Endothelial cell of umbilical vein (primary cell): ENCODE measurements around the gene CRABP1. TPM values are rescaled to one million over a fixed set of nuclear protein-coding genes. Genes with fewer than 3 reads are reported as not detected.

Source experiments
- BruUV-seq: library from RNA; stranded (reverse); fragments of 400-500 nt; replicated peaks from 2 replicates; lab custom pipeline; 2021; lab: Mats Ljungman, UMichigan
- CTCF ChIA-PET: fragments of 300-600, 350-600 bp; sonication (Branson Sonifier 250); formaldehyde crosslinking; loops from one replicate; lab custom pipeline; 2021; ENCODE audit warnings: antibody characterized with exemption, inconsistent platforms; lab: Charles Lee
- POLR2A ChIA-PET: fragments of 300-600, 350-600 bp; sonication (Branson Sonifier 250); formaldehyde crosslinking; loops from one replicate; lab custom pipeline; 2021; ENCODE audit warnings: antibody characterized with exemption, inconsistent platforms; lab: Charles Lee
- DNase-seq: peaks from one replicate; pipeline ENCODE4 v3.0.0-alpha.2; 2011; ENCODE audit warnings: low read depth, low spot score
- FAIRE-seq: peaks from 2 replicates; lab custom pipeline; 2011; peaks lifted over from hg19 to GRCh38; lab: Jason Lieb, UNC
- H2AFZ ChIP-seq: 2 replicates; pipeline ENCODE4 v1.6.0; 2012; ENCODE audit warnings: low read depth, low read length, control low read depth, inconsistent platforms
- H3K27ac ChIP-seq: 2 replicates; pipeline ENCODE4 v1.5.1; 2011; ENCODE audit warnings: low read depth, mild to moderate bottlenecking, control low read depth, low read length, moderate library complexity; ENCODE audit not compliant: insufficient read depth
- H3K27me3 ChIP-seq, 2 experiments: 2 replicates each; pipeline versions ENCODE4 v1.6.0 to v1.6.1; 2011; ENCODE audit warnings: low read length in 2 of 2, mixed read lengths in 1 of 2; ENCODE audit not compliant: control insufficient read depth in 2 of 2, insufficient read depth in 2 of 2
- H3K36me3 ChIP-seq, 2 experiments: 2 replicates in 1 of 2; 3 replicates in 1 of 2; pipeline ENCODE4 v1.5.1; 2011; ENCODE audit warnings: low read length in 2 of 2, mild to moderate bottlenecking in 1 of 2, moderate library complexity in 1 of 2; ENCODE audit not compliant: control insufficient read depth in 2 of 2, insufficient read depth in 2 of 2; ENCODE audit errors: extremely low read depth in 1 of 2
- H3K4me1 ChIP-seq: 3 replicates; pipeline ENCODE4 v1.5.1; 2011; ENCODE audit warnings: mild to moderate bottlenecking, low read length; ENCODE audit not compliant: control insufficient read depth, insufficient read depth; ENCODE audit errors: extremely low read depth
- H3K4me2 ChIP-seq: 2 replicates; pipeline ENCODE4 v1.6.1; 2011; ENCODE audit warnings: low read length, control low read depth, mixed read lengths; ENCODE audit not compliant: insufficient read depth
- H3K4me3 ChIP-seq, 3 experiments: fragments of 200-600 bp in 1 of 3; sonication (generic), shearing (Covaris generic) in 1 of 3; replicated peaks in 1 of 3; 2 replicates each; pipeline ENCODE4 v1.5.1; 2011 to 2016; ENCODE audit warnings: control low read depth in 3 of 3, low read length in 3 of 3, mild to moderate bottlenecking in 2 of 3, inconsistent platforms in 1 of 3, low read depth in 1 of 3, moderate library complexity in 1 of 3; ENCODE audit not compliant: insufficient read depth in 1 of 3
- H3K79me2 ChIP-seq: 2 replicates; pipeline ENCODE4 v1.6.0; 2012; ENCODE audit warnings: low read length, inconsistent platforms; ENCODE audit not compliant: control insufficient read depth, insufficient read depth
- H3K9ac ChIP-seq: replicated peaks from 2 replicates; pipeline ENCODE3; 2011; ENCODE audit warnings: low read length, control low read depth; ENCODE audit not compliant: insufficient read depth; ENCODE audit errors: extremely low read depth
- H3K9me1 ChIP-seq: replicated peaks from 3 replicates; pipeline ENCODE4 v1.6.0; 2011; ENCODE audit warnings: mild to moderate bottlenecking, low read length; ENCODE audit not compliant: control insufficient read depth, insufficient read depth; ENCODE audit errors: extremely low read depth
- H3K9me3 ChIP-seq: replicated peaks from 2 replicates; pipeline ENCODE4 v1.5.1; 2012; ENCODE audit warnings: low read length, inconsistent platforms; ENCODE audit not compliant: control insufficient read depth, insufficient read depth
- H4K20me1 ChIP-seq: replicated peaks from 2 replicates; pipeline ENCODE3; 2011; ENCODE audit warnings: mild to moderate bottlenecking, low read length; ENCODE audit not compliant: control insufficient read depth, insufficient read depth; ENCODE audit errors: extremely low read depth
- JUN ChIP-seq: IDR thresholded peaks from 2 replicates; pipeline ENCODE4 v1.6.1; 2011; ENCODE audit warnings: borderline replicate concordance, low read depth; ENCODE audit not compliant: insufficient read length, insufficient read depth
- MYC ChIP-seq: IDR thresholded peaks from one replicate; pipeline ENCODE4 v1.6.1; 2011; ENCODE audit warnings: mild to moderate bottlenecking, low read depth, low read length
- POLR2A ChIP-seq: IDR thresholded peaks from 2 replicates; pipeline ENCODE4 v1.6.1; 2012; ENCODE audit warnings: low read depth, mild to moderate bottlenecking, control low read depth, low read length
- POLR2AphosphoS5 ChIP-seq: IDR thresholded peaks from 2 replicates; pipeline ENCODE4 v1.6.1; 2012; ENCODE audit warnings: low read depth, mild to moderate bottlenecking, control low read depth, low read length, moderate library complexity; ENCODE audit not compliant: insufficient read depth
- dilution Hi-C: fragments of 300-500 bp; cut with MboI; formaldehyde crosslinking; loops from one replicate; pipeline ENCODE4 v1.15.0; 2019; ENCODE audit warnings: low sequenced_read_pairs; ENCODE audit not compliant: extremely low pct_ligation_motif_present
- intact Hi-C: fragments of 100-400 bp; cut with micrococcal nuclease; formaldehyde crosslinking; loops from one replicate; pipeline ENCODE4 v1.10.0; 2022
- polyA plus RNA-seq, 4 experiments: library from polyadenylated mRNA; depleted of rRNA in 3 of 4; stranded (reverse) in 3 of 4; unstranded in 1 of 4; fragments of >200 nt; gene quantifications; 2 replicates each; pipeline versions ENCODE4 v1.2.1 to v1.2.3, GENCODE V29; 2011 to 2012; ENCODE audit warnings: missing spikeins in 1 of 4
- total RNA-seq: library from RNA; stranded (reverse); gene quantifications from 2 replicates; pipeline ENCODE4 v1.2.3, GENCODE V29; 2021
- TF ChIP-seq, protein P1 (sequence below): IDR thresholded peaks from 2 replicates; pipeline ENCODE4 v1.6.1; 2011; ENCODE audit not compliant: insufficient read depth, insufficient read length
- TF ChIP-seq, protein P2 (sequence below), 2 donors: IDR thresholded peaks; 1 replicate in 1 of 2; 2 replicates in 1 of 2; pipeline ENCODE4 v1.5.1; 2011; ENCODE audit warnings: low read length in 2 of 2, mild to moderate bottlenecking in 2 of 2, moderate library complexity in 2 of 2, control low read depth in 1 of 2, inconsistent platforms in 1 of 2, low read depth in 1 of 2; ENCODE audit not compliant: insufficient read depth in 1 of 2; ENCODE audit errors: extremely low read depth in 1 of 2

CRABP1 gene
- total and polyA plus RNA-seq, 2 donors (not counting 3 experiments of a cell fraction or from before 2014, with no cell fraction given), result 0.11 TPM; not detected in 1

DNA sequence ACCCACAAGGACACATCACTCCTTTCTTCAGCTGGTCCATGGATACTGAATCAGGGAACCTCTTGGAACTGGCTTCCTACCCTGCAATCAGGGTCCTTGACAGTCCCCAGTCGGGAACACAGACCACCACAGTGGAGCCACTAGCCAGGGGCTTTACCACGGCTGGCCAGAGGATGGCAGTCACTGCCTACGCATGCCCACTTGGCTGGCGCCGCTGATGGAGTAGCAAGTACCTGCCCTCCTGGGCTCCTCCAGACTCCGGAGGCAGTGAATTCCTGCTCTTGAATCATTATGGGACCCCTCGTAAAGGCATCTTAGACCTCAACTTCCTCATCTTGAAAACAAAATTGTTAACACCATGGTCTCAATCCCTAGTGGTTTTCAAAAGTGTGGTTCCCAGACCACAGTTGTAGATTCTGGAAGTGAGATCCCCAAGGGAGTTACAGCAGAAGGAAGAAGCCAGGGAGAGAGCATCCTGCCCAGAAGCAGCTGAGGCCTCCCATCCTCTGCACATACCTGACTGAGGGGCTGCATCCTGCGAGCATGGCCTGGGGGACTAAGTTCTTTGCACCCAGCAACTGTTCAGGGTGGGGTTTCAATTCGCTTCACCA, 31.6 kb upstream of the CRABP1 start:
- CTCF ChIA-PET, result interaction anchor here (0.7 to 14.6 kb wide), 19 partner anchors 9 to 442 kb away, joined by 3 to 367 read pairs (median 5); partner anchors contain the start of genes IREB2 and SKIC8

More for the DNA sequence above, 31.6 kb upstream of the CRABP1 start:
- DNase-seq, result peak; percentile 73
- POLR2A ChIA-PET, result interaction anchor here (0.6 to 1.0 kb wide), 2 partner anchors 115 to 120 kb away, joined by 3 read pairs; no protein-coding TSS in a partner anchor
- H3K9me1 ChIP-seq, result no peaks in the 10 kb centered on the region
- no peak overlapping the region for H3K9ac ChIP-seq
- intact Hi-C loops (loop anchor here (1.0 to 5.0 kb wide), 6 partner anchors 107 to 401 kb away; partner anchors contain the start of gene IREB2), dilution Hi-C loops (no loop called here)
- no peak overlapping the region for H3K27ac ChIP-seq
- no peak overlapping the region for H3K4me2 ChIP-seq
- H3K79me2 ChIP-seq, result no peaks in the 10 kb centered on the region
- peak overlapping the region; percentile 25 for H2AFZ ChIP-seq
- H3K9me3 ChIP-seq, result no peaks in the 10 kb centered on the region
- no TSS peak for BruUV-seq
- TF ChIP-seq, protein P1, sequence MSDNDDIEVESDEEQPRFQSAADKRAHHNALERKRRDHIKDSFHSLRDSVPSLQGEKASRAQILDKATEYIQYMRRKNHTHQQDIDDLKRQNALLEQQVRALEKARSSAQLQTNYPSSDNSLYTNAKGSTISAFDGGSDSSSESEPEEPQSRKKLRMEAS, result no peak
- TF ChIP-seq POLR2A, result no peak
- TF ChIP-seq POLR2AphosphoS5, result no peak
- no peak for TF ChIP-seq JUN
- TF ChIP-seq, protein P2, sequence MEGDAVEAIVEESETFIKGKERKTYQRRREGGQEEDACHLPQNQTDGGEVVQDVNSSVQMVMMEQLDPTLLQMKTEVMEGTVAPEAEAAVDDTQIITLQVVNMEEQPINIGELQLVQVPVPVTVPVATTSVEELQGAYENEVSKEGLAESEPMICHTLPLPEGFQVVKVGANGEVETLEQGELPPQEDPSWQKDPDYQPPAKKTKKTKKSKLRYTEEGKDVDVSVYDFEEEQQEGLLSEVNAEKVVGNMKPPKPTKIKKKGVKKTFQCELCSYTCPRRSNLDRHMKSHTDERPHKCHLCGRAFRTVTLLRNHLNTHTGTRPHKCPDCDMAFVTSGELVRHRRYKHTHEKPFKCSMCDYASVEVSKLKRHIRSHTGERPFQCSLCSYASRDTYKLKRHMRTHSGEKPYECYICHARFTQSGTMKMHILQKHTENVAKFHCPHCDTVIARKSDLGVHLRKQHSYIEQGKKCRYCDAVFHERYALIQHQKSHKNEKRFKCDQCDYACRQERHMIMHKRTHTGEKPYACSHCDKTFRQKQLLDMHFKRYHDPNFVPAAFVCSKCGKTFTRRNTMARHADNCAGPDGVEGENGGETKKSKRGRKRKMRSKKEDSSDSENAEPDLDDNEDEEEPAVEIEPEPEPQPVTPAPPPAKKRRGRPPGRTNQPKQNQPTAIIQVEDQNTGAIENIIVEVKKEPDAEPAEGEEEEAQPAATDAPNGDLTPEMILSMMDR (IDR thresholded peaks at IDR 0.05; ENCODE audit: extremely low read depth in 1 of 2, insufficient read depth in 1 of 2, low read depth in 1 of 2, low read length in 2 of 2), result peak; percentile 97
- no peak for TF ChIP-seq MYC
- no peaks in the 10 kb centered on the region for H3K36me3 ChIP-seq
- no peaks in the 10 kb centered on the region for H3K27me3 ChIP-seq
- FAIRE-seq, result peak; percentile 90
- H3K4me1 ChIP-seq, result peaks cover 3% of the 10 kb centered on the region
- H4K20me1 ChIP-seq, result no peaks in the 10 kb centered on the region
- no peak overlapping the region for H3K4me3 ChIP-seq
